Measurements from ENCODE around the gene MYOT.

- TF ChIP-seq CTCF (IDR thresholded peaks at IDR 0.05; ENCODE audit: borderline replicate concordance, extremely low read depth, low read length, poor library complexity, severe bottlenecking), result no peak
- TF ChIP-seq EZH2 (IDR thresholded peaks at IDR 0.05; ENCODE audit: borderline replicate concordance, low read depth, low read length, severe bottlenecking), result no peak
Observed at GRCh38 chr5:137914758-137915157, 47.1 kb downstream of the MYOT start.

Measured in DND-41 (cell line).